ENCODE results near the gene ANXA10.
"Not testable (repeated sequence)": the region's sequence is repeated elsewhere in the genome, so short reads cannot be mapped to it uniquely, and the experiment has no call there.

The ANXA10 gene

DNA sequence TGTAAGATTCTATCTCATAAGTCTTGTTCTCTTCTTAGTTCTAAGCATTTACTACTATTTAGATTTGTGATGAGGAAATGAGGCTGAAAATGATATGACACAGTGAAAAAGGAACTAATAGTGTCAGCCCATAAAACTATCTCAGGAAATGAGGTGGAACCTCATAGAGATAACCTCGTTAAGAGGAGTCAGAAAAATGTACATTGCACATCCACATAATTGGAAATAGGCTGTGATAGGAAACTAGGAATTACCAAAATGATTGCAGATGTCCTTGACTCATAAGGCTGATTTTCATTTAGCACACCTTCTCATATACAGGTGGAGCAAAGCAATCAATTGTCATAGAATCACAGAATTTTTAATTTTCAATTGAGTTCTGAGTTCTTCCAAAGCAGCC is 26.8 kb downstream of the ANXA10 start:
- DNase-seq (ENCODE audit: low read depth): no peak

GRCh38 chr4:168119890-168120289 is 27.6 kb downstream of the ANXA10 start:
- no peak for DNase-seq (ENCODE audit: low read depth)

DNA sequence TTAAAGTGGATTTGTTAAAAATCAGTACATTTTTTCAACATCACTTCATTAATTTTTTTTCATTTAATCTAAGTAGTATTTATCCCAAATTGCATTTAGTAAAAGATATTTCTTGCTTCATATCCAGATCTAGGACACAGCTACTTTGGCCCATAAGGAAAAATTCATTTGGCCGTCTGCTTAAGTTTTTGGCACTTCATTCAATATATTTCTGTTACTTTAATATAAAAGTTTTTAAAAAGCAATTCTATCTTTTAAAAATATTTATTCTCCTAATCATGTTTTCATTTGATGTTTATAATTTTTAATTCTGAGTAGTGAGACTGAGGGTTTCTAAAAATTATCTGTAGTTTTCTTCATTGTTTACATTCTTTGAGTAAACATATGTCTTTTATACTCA is 28.5 kb downstream of the ANXA10 start:
- no peak for DNase-seq (ENCODE audit: low read depth)

DNA sequence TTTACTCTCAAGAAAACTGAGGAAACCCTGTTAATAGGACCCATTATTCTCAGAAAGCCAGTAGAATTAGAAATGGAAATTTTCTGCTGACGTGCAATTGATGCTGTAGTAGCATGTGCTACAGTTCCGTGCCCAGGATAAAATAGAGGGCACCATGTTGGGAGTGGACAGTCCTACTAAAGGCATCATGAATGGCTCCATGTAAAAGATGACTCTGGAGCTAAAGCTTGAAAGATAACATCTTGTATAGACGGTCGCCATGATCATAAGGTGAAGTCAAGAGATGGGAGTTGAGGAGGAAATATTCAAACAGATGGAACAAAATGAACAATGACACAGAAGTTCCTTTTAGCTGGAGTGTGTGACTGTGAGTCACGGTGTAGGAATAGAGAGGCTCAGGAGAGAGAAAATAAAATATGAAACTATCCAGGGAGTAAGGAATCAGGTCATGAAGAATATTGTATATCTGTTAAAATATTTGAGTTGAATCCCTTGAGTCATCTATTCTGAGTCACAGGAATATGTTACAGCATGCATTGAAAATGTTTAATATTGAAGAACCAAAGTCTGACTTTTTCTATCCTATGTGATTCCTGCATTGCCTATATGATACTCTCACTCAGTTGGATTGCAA is 31.8 kb downstream of the ANXA10 start:
- no peak for DNase-seq (ENCODE audit: low read depth)

GRCh38 chr4:168126952-168127351 is 34.6 kb downstream of the ANXA10 start:
- no peak for DNase-seq (ENCODE audit: low read depth)

GRCh38 chr4:168128601-168129000 is 36.3 kb downstream of the ANXA10 start:
- DNase-seq (ENCODE audit: low read depth): no peak

GRCh38 chr4:168129046-168129772 is 36.9 kb downstream of the ANXA10 start:
- no peak for DNase-seq (ENCODE audit: low read depth)

- no peak for DNase-seq (ENCODE audit: low read depth)
Measured at GRCh38 chr4:168129802-168130201, 37.5 kb downstream of the ANXA10 start.

DNA sequence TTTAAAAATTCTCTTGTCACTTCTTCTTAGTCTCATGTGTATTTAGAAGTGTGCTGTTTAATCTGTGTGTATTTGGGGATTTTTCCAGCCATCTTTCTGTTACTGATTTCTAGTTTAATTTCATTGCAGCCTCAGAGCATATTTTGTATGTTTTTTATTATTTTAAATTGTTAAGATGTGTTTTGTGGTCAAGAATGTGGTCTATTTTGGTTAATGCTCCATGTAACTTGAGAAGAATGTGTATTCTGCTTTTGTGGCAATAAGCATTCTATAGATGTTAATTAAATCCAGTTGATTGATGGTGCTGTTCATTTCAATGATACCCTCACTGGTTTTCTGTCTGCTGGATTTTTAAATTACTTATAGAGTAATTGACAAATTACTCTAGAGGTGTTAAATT is 38.9 kb downstream of the ANXA10 start:
- DNase-seq (ENCODE audit: low read depth): no peak

DNA sequence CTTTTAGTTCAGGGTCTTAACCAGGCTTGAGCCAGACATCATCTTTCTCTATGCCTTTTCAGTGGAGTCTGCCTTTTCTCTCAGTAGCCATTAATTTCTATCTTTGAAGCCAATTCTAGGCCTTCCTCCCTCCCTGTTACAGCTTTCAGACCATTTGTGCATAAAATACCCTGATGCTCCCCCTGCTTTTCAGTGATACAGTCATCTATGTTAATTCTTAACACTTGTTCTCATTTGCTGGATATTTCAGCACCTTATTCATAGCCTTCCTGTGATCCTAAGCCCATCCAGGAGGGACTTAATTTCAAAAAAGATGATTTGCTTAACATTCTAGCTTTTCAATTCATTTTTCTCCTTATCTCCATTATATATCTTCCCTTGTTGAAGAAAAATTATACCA is 42.3 kb downstream of the ANXA10 start:
- DNase-seq (ENCODE audit: low read depth): no peak

DNA sequence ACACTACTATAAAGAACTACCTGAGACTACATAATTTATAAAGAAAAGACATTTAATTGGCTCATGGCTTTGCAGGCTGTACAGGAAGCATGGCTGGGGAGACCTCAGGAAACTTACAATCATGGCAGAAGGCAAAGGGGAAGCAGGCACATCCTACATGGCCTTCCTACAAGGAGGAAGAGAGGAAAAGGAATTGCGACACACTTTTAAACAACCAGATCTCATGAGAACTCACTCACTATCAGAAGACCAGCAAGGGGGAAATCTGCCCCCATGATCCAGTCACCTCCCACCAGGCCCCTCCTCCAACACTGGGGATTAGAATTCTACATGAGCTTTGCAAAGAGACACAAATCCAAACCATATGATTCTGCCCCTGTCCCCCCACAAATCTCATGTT is 43.5 kb downstream of the ANXA10 start:
- not testable (repeated sequence) for DNase-seq (ENCODE audit: low read depth)

GRCh38 chr4:168137695-168138094 is 45.4 kb downstream of the ANXA10 start:
- not testable (repeated sequence) for DNase-seq (ENCODE audit: low read depth)

DNA sequence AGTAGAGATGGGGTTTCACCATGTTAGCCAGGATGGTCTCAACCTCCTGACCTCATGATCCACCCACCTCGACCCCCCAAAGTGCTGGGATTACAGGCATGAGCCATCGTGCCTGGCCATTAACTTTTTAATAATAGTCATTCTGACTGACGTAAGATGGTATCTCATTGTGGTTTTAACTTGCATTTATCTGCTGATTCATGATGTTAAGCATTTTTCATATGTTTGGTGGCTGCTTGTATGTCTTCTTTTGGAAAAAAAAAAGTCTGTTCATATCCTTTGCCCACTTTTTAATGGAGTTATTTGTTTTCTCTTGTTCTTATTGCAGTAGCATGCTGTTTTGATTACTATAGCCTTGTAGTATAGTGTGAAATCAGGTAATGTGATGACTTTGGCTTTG is 45.8 kb downstream of the ANXA10 start:
- DNase-seq (ENCODE audit: low read depth): no peak

DNA sequence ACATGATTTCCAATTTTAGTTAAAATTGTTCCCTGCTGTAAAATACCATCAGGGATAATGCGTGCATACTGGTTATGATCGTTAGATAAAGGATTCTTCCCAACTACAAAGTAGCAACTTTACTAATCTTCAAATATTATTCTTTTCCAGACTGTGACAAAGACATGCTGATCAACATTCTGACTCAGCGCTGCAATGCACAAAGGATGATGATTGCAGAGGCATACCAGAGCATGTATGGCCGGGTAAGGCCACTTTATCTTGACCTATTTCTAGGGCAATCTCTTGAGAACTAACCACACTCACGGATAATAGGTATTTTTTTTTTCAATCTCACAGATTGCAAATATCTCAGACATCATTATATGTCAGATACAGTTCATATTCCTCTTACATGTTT is 47.0 kb downstream of the ANXA10 start:
- no peak for DNase-seq (ENCODE audit: low read depth)

GRCh38 chr4:168141733-168142132 is 49.4 kb downstream of the ANXA10 start:
- DNase-seq (ENCODE audit: low read depth): no peak

- no peak for DNase-seq (ENCODE audit: low read depth)
Measured at GRCh38 chr4:168143601-168144000, 51.3 kb downstream of the ANXA10 start.

GRCh38 chr4:168150420-168151050 is 58.2 kb downstream of the ANXA10 start:
- no peak for DNase-seq (ENCODE audit: low read depth)

GRCh38 chr4:168151327-168151726 is 59.0 kb downstream of the ANXA10 start:
- DNase-seq (ENCODE audit: low read depth): no peak

- DNase-seq (ENCODE audit: low read depth): no peak
Measured at GRCh38 chr4:168152837-168153500, 60.6 kb downstream of the ANXA10 start.

DNA sequence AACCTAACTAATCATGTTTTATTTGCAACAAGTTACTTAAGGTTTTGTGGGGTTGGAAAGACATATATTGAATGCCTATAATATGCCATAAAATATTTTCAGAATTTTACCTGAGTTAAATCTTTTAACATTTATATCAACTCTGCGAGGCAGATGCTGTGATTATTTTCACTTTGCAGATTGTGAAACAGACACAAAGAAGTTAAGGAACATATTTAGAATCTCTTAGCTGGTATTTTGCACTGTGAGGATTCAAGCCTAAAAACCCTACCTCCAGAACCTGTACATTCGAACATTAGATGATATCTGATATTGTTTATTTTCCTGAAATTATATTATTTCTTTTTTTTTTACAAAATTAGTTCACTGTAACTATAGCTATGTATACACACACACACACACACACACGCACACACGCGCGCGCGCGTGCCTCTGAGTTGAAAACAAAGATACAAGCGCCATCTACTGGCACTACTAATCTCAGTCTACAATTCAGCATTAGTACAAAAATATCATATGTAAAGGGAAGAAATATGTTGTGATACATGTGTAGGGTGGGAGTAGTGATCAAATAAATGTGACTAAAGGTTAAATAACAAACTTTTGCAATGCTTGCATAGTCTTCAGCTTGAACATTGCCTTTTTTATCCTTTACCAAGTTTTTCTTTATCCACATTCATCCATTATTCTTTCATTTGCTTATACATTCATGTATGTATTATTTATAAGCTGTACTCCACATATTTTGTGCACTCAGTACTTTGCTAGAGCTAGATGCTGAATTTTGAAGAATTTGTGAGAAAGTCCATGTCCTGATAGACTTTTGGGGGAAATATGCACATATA is 61.5 kb downstream of the ANXA10 start:
- peak; percentile 62 for DNase-seq (ENCODE audit: low read depth)

DNA sequence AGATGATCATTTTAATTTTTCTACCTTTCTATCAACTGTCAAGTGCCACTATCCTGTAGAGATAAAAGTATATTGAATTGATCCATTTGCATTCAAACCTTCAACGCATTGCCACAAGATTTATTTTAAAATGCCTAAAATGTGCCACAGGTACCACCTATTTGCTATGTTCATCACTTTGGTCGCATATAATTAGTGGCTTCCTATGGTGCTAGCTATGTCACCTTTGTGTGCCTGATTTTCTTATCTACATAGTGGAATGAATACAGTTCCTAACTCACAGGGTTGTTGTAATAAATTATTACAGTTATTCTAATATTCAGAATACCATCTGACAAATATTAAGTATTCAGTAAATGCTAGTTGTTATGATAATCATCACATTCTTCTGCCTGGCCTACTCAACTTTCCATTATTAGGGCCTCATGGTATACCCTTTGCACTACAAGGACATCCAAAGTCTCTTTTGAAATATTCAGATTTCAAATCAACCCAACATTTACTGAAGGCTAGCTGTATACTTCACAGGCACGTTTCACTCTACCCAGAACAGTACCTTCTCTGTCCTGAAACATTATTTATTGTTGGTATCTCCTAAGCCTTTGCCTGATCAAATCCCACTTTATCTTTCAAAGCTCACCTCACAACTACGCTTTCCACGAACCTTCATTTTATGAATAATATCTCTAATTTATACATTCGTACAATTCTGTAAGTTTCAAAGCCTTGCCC is 62.4 kb downstream of the ANXA10 start:
- no peak for DNase-seq (ENCODE audit: low read depth)

Data from activated T-cell treated with anti-CD3 and anti-CD28 coated beads for 1 hour (primary cell).